ENCODE data around the gene THTPA.

THTPA gene

GRCh38 chr14:23577004-23577681 is 21.1 kb downstream of the THTPA start:
- TF ChIP-seq CTCF (IDR thresholded peaks at IDR 0.05; ENCODE audit: low read depth, low read length, missing control alignments), result no peak
- DNase-seq (ENCODE audit: low read depth), result no peak
- H3K4me3 ChIP-seq (ENCODE audit: low read depth, low read length), result no peak overlapping the region
- in situ Hi-C loops (cut with HindIII; ENCODE audit: low sequenced_read_pairs), result no loop called here

GRCh38 chr14:23577710-23578392 is 21.8 kb downstream of the THTPA start:
- in situ Hi-C loops (cut with HindIII; ENCODE audit: low sequenced_read_pairs), result no loop called here
- no peak overlapping the region for H3K4me3 ChIP-seq (ENCODE audit: low read depth, low read length)
- no peak for TF ChIP-seq CTCF (IDR thresholded peaks at IDR 0.05; ENCODE audit: low read depth, low read length, missing control alignments)
- no peak for DNase-seq (ENCODE audit: low read depth)

GRCh38 chr14:23578560-23579310 is 22.7 kb downstream of the THTPA start, which contains the start of gene JPH4:
Gene JPH4 (minus strand): TSS chr14:23578790. CDS start chr14:23577453, 1,337 bp downstream.
- in situ Hi-C loops (cut with HindIII; ENCODE audit: low sequenced_read_pairs), result no loop called here
- TF ChIP-seq CTCF (IDR thresholded peaks at IDR 0.05; ENCODE audit: low read depth, low read length, missing control alignments), result no peak
- no peak for DNase-seq (ENCODE audit: low read depth)
- no peak within 1 kb of the TSS for H3K4me3 ChIP-seq (ENCODE audit: low read depth, low read length)

GRCh38 chr14:23579311-23579630 is 23.2 kb downstream of the THTPA start:
- no peak for TF ChIP-seq CTCF (IDR thresholded peaks at IDR 0.05; ENCODE audit: low read depth, low read length, missing control alignments)
- H3K4me3 ChIP-seq (ENCODE audit: low read depth, low read length), result no peak overlapping the region
- in situ Hi-C loops (cut with HindIII; ENCODE audit: low sequenced_read_pairs), result no loop called here
- no peak for DNase-seq (ENCODE audit: low read depth)

- in situ Hi-C loops (cut with HindIII; ENCODE audit: low sequenced_read_pairs), result no loop called here
- H3K4me3 ChIP-seq (ENCODE audit: low read depth, low read length), result no peak overlapping the region
- DNase-seq (ENCODE audit: low read depth), result no peak
- no peak for TF ChIP-seq CTCF (IDR thresholded peaks at IDR 0.05; ENCODE audit: low read depth, low read length, missing control alignments)
Measured at GRCh38 chr14:23579739-23580138, 23.7 kb downstream of the THTPA start.

GRCh38 chr14:23580152-23580926 is 24.3 kb downstream of the THTPA start:
- DNase-seq (ENCODE audit: low read depth), result no peak
- no peak for TF ChIP-seq CTCF (IDR thresholded peaks at IDR 0.05; ENCODE audit: low read depth, low read length, missing control alignments)
- in situ Hi-C loops (cut with HindIII; ENCODE audit: low sequenced_read_pairs), result no loop called here
- no peak overlapping the region for H3K4me3 ChIP-seq (ENCODE audit: low read depth, low read length)

Data from astrocyte of the cerebellum (primary cell).